ENCODE data around the gene FAM118A. TPM values are rescaled to one million over a fixed set of nuclear protein-coding genes. Genes with fewer than 3 reads are reported as not detected.

The FAM118A gene
- total and polyA plus RNA-seq, 9 of the 15 experiments (the other 6 are each of a cell fraction or from before 2014, with no cell fraction given) = 17.0 to 223 (median 59.4) TPM

DNA sequence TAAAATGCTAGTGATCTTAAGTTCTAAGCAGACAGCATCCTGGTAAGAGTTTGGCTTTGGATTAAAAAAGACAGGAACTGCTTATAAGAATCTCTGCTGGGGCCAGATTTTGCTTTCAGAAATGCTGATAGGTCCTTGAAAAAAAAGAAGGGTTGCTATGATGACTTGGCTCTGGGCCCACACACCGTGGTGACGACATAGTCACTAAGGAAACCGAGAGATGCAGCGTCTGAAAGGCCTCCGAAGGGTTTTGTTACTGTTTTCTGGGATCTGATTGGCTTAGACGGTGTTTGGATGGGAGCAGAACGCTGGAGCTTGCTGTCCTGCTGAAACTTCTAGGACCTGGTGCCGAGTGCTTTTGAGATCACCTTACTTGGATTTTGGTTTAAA, 8.4 kb downstream of the FAM118A start:
- Histone ChIP-seq H3K36me3 (ENCODE audit: control insufficient read depth, insufficient read depth, low read length) (peaks cover 55% of the 10 kb centered on the region), H3K4me3 (no peak overlapping the region), H3K4me2 (ENCODE audit: insufficient read depth, low read length) (no peak overlapping the region), H3K9ac (ENCODE audit: insufficient read depth in 1 of 2, low read depth in 2 of 2, low read length in 2 of 2) (no peak overlapping the region), H3K79me2 (ENCODE audit: control insufficient read depth, insufficient read depth, low read length) (peaks cover 96% of the 10 kb centered on the region), H3K9me3 (replicated peaks; ENCODE audit: control insufficient read depth, insufficient read depth, low read depth, low read length) (no peaks in the 10 kb centered on the region), H3K9me1 (ENCODE audit: control insufficient read depth, insufficient read depth, low read length) (peaks cover 7% of the 10 kb centered on the region), H3K27ac (ENCODE audit: extremely low read depth, low read depth, low read length) (no peak overlapping the region), H4K20me1 (replicated peaks; ENCODE audit: control insufficient read depth, insufficient read depth, low read length) (peaks cover 25% of the 10 kb centered on the region; the same call in 1 of the 2 replicates), H3K4me1 (replicated peaks in 1 of 2; ENCODE audit: control insufficient read depth in 2 of 2, insufficient read depth in 2 of 2, low read length in 2 of 2) (peaks cover 15 to 56% of the 10 kb centered on the region in 2 experiments), H2AFZ (ENCODE audit: low read depth, low read length) (no peak overlapping the region), H3K27me3 (ENCODE audit: control insufficient read depth in 2 of 2, insufficient read depth in 2 of 2, low read length in 2 of 2) (no peaks in the 10 kb centered on the region)
- in situ Hi-C loops (cut with MboI) (no loop called here), intact Hi-C loops (cut with micrococcal nuclease) (no loop called here)
- peak; percentile 51 for FAIRE-seq
- WGBS (ENCODE audit: insufficient coverage, low coverage, missing lambda C conversion rate) = 17% methylated on average over 7 of the region's 8 CpGs
- ATAC-seq = 0 out of 3 replicates have a peak, but pooled peaks have one; percentile 14
- ChIA-PET POLR2A (no interaction called here), CTCF (ENCODE audit: low intra/inter-chr PET ratio) (no interaction called here)
- peak; percentile 23 to 60 (median 42) for DNase-seq (ENCODE audit: extremely low read depth in 1 of 4, low spot score in 3 of 4)
- no TSS peak for BruUV-seq (replicated peaks)
- TF ChIP-seq NFIC (IDR thresholded peaks at IDR 0.05) (peak; percentile 81), C11orf30 (IDR thresholded peaks at IDR 0.05; ENCODE audit: low read depth) (no peak), RFX5 (IDR thresholded peaks at IDR 0.05; ENCODE audit: low read depth, low read length) (0 out of 2 replicates have a peak, but pooled peaks have one; percentile 21), ZEB2 (IDR thresholded peaks at IDR 0.05) (no peak), CEBPG (CRISPR knock-in tag; IDR thresholded peaks at IDR 0.05) (no peak), CEBPG (tag; conservative IDR thresholded peaks at IDR 0.05 in 1 of 2, IDR thresholded peaks at IDR 0.05 in 1 of 2) (peak in 1 of 2 experiments; percentile 39; a peak in 2 of 4 replicates), ZFP30 (CRISPR knock-in tag; IDR thresholded peaks at IDR 0.05; ENCODE audit: borderline replicate concordance) (no peak), MIER1 (IDR thresholded peaks at IDR 0.05; ENCODE audit: low read depth) (no peak), RCOR1 (IDR thresholded peaks at IDR 0.05; ENCODE audit: borderline replicate concordance in 1 of 2, low read depth in 2 of 2, low read length in 2 of 2) (peak in 1 of 2 experiments; percentile 79; a peak in 2 of 4 replicates), FOXA1 (IDR thresholded peaks at IDR 0.05; ENCODE audit: borderline replicate concordance) (no peak), MAFK (IDR thresholded peaks at IDR 0.05; ENCODE audit: low read length) (no peak), JUND (IDR thresholded peaks at IDR 0.05; ENCODE audit: borderline replicate concordance, low read depth, low read length) (0 out of 2 replicates have a peak, but pooled peaks have one; percentile 4), JUND (tag; IDR thresholded peaks at IDR 0.05; ENCODE audit: borderline replicate concordance, low read depth, low read length) (no peak), HOXB6 (CRISPR knock-in tag; IDR thresholded peaks at IDR 0.05; ENCODE audit: borderline replicate concordance) (no peak), CTBP1 (IDR thresholded peaks at IDR 0.05; ENCODE audit: borderline replicate concordance) (peak; percentile 39), ZBTB17 (CRISPR knock-in tag; IDR thresholded peaks at IDR 0.05) (no peak), SMAD4 (CRISPR knock-in tag; conservative IDR thresholded peaks at IDR 0.05) (no peak), RBM14 (IDR thresholded peaks at IDR 0.05; ENCODE audit: borderline replicate concordance, insufficient read depth, low read depth, low read length) (no peak)
- TF ChIP-seq, protein P1, sequence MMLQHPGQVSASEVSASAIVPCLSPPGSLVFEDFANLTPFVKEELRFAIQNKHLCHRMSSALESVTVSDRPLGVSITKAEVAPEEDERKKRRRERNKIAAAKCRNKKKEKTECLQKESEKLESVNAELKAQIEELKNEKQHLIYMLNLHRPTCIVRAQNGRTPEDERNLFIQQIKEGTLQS (IDR thresholded peaks at IDR 0.05) = peak; percentile 72
- TF ChIP-seq, protein P1 (CRISPR knock-in tag; conservative IDR thresholded peaks at IDR 0.05) = no peak
- TF ChIP-seq, protein P2, sequence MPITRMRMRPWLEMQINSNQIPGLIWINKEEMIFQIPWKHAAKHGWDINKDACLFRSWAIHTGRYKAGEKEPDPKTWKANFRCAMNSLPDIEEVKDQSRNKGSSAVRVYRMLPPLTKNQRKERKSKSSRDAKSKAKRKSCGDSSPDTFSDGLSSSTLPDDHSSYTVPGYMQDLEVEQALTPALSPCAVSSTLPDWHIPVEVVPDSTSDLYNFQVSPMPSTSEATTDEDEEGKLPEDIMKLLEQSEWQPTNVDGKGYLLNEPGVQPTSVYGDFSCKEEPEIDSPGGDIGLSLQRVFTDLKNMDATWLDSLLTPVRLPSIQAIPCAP (CRISPR knock-in tag; IDR thresholded peaks at IDR 0.05; ENCODE audit: borderline replicate concordance) = no peak
- TF ChIP-seq, protein P3, sequence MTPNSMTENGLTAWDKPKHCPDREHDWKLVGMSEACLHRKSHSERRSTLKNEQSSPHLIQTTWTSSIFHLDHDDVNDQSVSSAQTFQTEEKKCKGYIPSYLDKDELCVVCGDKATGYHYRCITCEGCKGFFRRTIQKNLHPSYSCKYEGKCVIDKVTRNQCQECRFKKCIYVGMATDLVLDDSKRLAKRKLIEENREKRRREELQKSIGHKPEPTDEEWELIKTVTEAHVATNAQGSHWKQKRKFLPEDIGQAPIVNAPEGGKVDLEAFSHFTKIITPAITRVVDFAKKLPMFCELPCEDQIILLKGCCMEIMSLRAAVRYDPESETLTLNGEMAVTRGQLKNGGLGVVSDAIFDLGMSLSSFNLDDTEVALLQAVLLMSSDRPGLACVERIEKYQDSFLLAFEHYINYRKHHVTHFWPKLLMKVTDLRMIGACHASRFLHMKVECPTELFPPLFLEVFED (CRISPR knock-in tag; conservative IDR thresholded peaks at IDR 0.05) = no peak

Measured in K562 (cell line).